Activated CD8-positive, alpha-beta memory T cell treated with anti-CD3 and anti-CD28 coated beads, Interleukin-2, amount 50 U/mL, for 24 hours (primary cell): ENCODE measurements around the gene FBXL7.

Experiments
- DNase-seq: peaks from one replicate; pipeline ENCODE4 v3.0.0-alpha.2; 2020; ENCODE audit errors: extremely low read depth

FBXL7 gene

GRCh38 chr5:15768936-15769335 is 269.0 kb downstream of the FBXL7 start:
- DNase-seq = no peak

- DNase-seq = no peak
These were observed 272.2 kb downstream of the FBXL7 start for GRCh38 chr5:15772131-15772530.

- no peak for DNase-seq
These were observed 274.7 kb downstream of the FBXL7 start for GRCh38 chr5:15774632-15775031.

GRCh38 chr5:15776346-15776745 is 276.4 kb downstream of the FBXL7 start:
- no peak for DNase-seq

- DNase-seq = no peak
These were observed 283.8 kb downstream of the FBXL7 start for GRCh38 chr5:15783734-15784133.

GRCh38 chr5:15785531-15785981 is 285.6 kb downstream of the FBXL7 start:
- no peak for DNase-seq

GRCh38 chr5:15786326-15786725 is 286.3 kb downstream of the FBXL7 start:
- DNase-seq = no peak

GRCh38 chr5:15786884-15787283 is 286.9 kb downstream of the FBXL7 start:
- no peak for DNase-seq

GRCh38 chr5:15787681-15788080 is 287.7 kb downstream of the FBXL7 start:
- DNase-seq = no peak

GRCh38 chr5:15789642-15790041 is 289.7 kb downstream of the FBXL7 start:
- no peak for DNase-seq

- DNase-seq = no peak
These were observed 290.6 kb downstream of the FBXL7 start for GRCh38 chr5:15790446-15791018.

GRCh38 chr5:15791274-15791673 is 291.3 kb downstream of the FBXL7 start:
- no peak for DNase-seq

- DNase-seq = no peak
These were observed 291.9 kb downstream of the FBXL7 start for GRCh38 chr5:15791859-15792258.

GRCh38 chr5:15794052-15794985 is 294.3 kb downstream of the FBXL7 start:
- no peak for DNase-seq

- DNase-seq = no peak
These were observed 296.1 kb downstream of the FBXL7 start for GRCh38 chr5:15796096-15796495.

GRCh38 chr5:15796557-15796956 is 296.6 kb downstream of the FBXL7 start:
- DNase-seq = no peak

- DNase-seq = no peak
These were observed 297.1 kb downstream of the FBXL7 start for GRCh38 chr5:15797116-15797515.

GRCh38 chr5:15798006-15798405 is 298.0 kb downstream of the FBXL7 start:
- DNase-seq = no peak

- no peak for DNase-seq
These were observed 299.0 kb downstream of the FBXL7 start for GRCh38 chr5:15799014-15799413.

GRCh38 chr5:15799612-15800011 is 299.6 kb downstream of the FBXL7 start:
- DNase-seq = no peak

GRCh38 chr5:15803280-15803679 is 303.3 kb downstream of the FBXL7 start:
- DNase-seq = no peak

GRCh38 chr5:15806613-15807012 is 306.6 kb downstream of the FBXL7 start:
- DNase-seq = no peak

- DNase-seq = no peak
These were observed 307.3 kb downstream of the FBXL7 start for GRCh38 chr5:15807248-15807647.
